H9 (cell line): ENCODE data around the gene SEMA3A. TPM values are rescaled to one million over a fixed set of nuclear protein-coding genes. Genes with fewer than 3 reads are reported as not detected.
A peak's percentile ranks its signal among the peaks of the same experiment; 100 is the strongest.

Experiments
- DNase-seq: peaks from one replicate; pipeline ENCODE4 v3.0.0-alpha.2; 2017
- H2AFZ ChIP-seq: one replicate; pipeline ENCODE4 v1.6.1; 2013; ENCODE audit warnings: mild to moderate bottlenecking, low read length, control low read depth, moderate library complexity
- H2AK5ac ChIP-seq: 2 replicates; pipeline ENCODE4 v1.6.1; 2013; ENCODE audit warnings: low read length, control low read depth, mixed read lengths; ENCODE audit not compliant: insufficient read length
- H2BK120ac ChIP-seq: one replicate; pipeline ENCODE4 v1.6.1; 2013; ENCODE audit warnings: low read depth, mild to moderate bottlenecking, low read length, control low read depth, inconsistent platforms; ENCODE audit not compliant: poor library complexity, severe bottlenecking
- H2BK12ac ChIP-seq: 2 replicates; pipeline ENCODE4 v1.6.1; 2013; ENCODE audit warnings: low read length, control low read depth, mixed read lengths, low read depth; ENCODE audit not compliant: insufficient read length
- H2BK15ac ChIP-seq: 2 replicates; pipeline ENCODE4 v1.6.1; 2013; ENCODE audit warnings: low read depth, low read length, control low read depth
- H2BK20ac ChIP-seq: one replicate; pipeline ENCODE4 v1.6.1; 2013; ENCODE audit warnings: low read depth, mild to moderate bottlenecking, low read length, control low read depth, inconsistent platforms; ENCODE audit not compliant: poor library complexity, severe bottlenecking
- H2BK5ac ChIP-seq: 2 replicates; pipeline ENCODE4 v1.6.1; 2013; ENCODE audit warnings: low read length, control low read depth, mixed read lengths; ENCODE audit not compliant: insufficient read length
- H3K14ac ChIP-seq: 2 replicates; pipeline ENCODE4 v1.6.1; 2013; ENCODE audit warnings: low read length, control low read depth; ENCODE audit not compliant: insufficient read depth
- H3K18ac ChIP-seq: 2 replicates; pipeline ENCODE4 v1.6.1; 2013; ENCODE audit warnings: low read depth, mild to moderate bottlenecking, mixed read lengths, low read length, control low read depth; ENCODE audit not compliant: insufficient read length
- H3K23ac ChIP-seq: 2 replicates; pipeline ENCODE4 v1.6.1; 2013; ENCODE audit warnings: low read length, control low read depth, mixed read lengths, low read depth; ENCODE audit not compliant: insufficient read length
- H3K23me2 ChIP-seq: 2 replicates; pipeline ENCODE4 v1.6.1; 2013; ENCODE audit warnings: low read depth, mild to moderate bottlenecking, mixed read lengths, low read length, control low read depth; ENCODE audit not compliant: insufficient read length, poor library complexity, severe bottlenecking
- H3K27ac ChIP-seq: 2 replicates; pipeline ENCODE4 v1.5.1; 2013; ENCODE audit warnings: low read length, control low read depth, mixed read lengths, low read depth; ENCODE audit not compliant: insufficient read length
- H3K27me3 ChIP-seq: 2 replicates; pipeline ENCODE4 v1.6.1; 2013; ENCODE audit warnings: low read length, control low read depth, inconsistent platforms; ENCODE audit not compliant: insufficient read depth
- H3K4ac ChIP-seq: 2 replicates; pipeline ENCODE4 v1.6.1; 2013; ENCODE audit warnings: low read depth, mild to moderate bottlenecking, control low read depth, inconsistent platforms, low read length, moderate library complexity
- H3K4me1 ChIP-seq: 2 replicates; pipeline ENCODE4 v1.6.1; 2013; ENCODE audit warnings: low read length, control low read depth, inconsistent platforms; ENCODE audit not compliant: insufficient read depth
- H3K4me2 ChIP-seq: 2 replicates; pipeline ENCODE4 v1.6.1; 2013; ENCODE audit warnings: low read length, control low read depth, mixed read lengths; ENCODE audit not compliant: insufficient read length, insufficient read depth
- H3K56ac ChIP-seq: 2 replicates; pipeline ENCODE4 v1.6.1; 2013; ENCODE audit warnings: low read depth, mild to moderate bottlenecking, mixed read lengths, low read length, control low read depth; ENCODE audit not compliant: insufficient read length
- H3K79me1 ChIP-seq: 2 replicates; pipeline ENCODE4 v1.6.1; 2013; ENCODE audit warnings: low read depth, mild to moderate bottlenecking, moderate library complexity, low read length, control low read depth, inconsistent platforms; ENCODE audit not compliant: insufficient read depth, poor library complexity, severe bottlenecking
- H3K79me2 ChIP-seq: 2 replicates; pipeline ENCODE4 v1.6.1; 2013; ENCODE audit warnings: low read length, control low read depth, inconsistent platforms; ENCODE audit not compliant: insufficient read depth
- H3K9ac ChIP-seq: 2 replicates; pipeline ENCODE4 v1.6.1; 2013; ENCODE audit warnings: low read length, control low read depth, mixed read lengths; ENCODE audit not compliant: insufficient read length; ENCODE audit errors: extremely low read depth
- H3K9me3 ChIP-seq: one replicate; pipeline ENCODE4 v1.6.1; 2013; ENCODE audit warnings: low read depth, low read length, inconsistent platforms; ENCODE audit not compliant: control insufficient read depth
- H3T11ph ChIP-seq: one replicate; pipeline ENCODE4 v1.6.1; 2013; ENCODE audit warnings: mild to moderate bottlenecking, low read length, control low read depth, inconsistent platforms
- H4K20me1 ChIP-seq: one replicate; pipeline ENCODE4 v1.6.1; 2013; ENCODE audit not compliant: control insufficient read depth, insufficient read length, insufficient read depth
- H4K5ac ChIP-seq: 2 replicates; pipeline ENCODE4 v1.6.1; 2013; ENCODE audit warnings: low read depth, mild to moderate bottlenecking, mixed read lengths, low read length, control low read depth; ENCODE audit not compliant: insufficient read length
- H4K8ac ChIP-seq: replicated peaks from 2 replicates; pipeline ENCODE4 v1.6.1; 2013; ENCODE audit warnings: low read length, control low read depth, mixed read lengths, low read depth; ENCODE audit not compliant: insufficient read length
- H4K91ac ChIP-seq: 2 replicates; pipeline ENCODE4 v1.6.1; 2013; ENCODE audit warnings: low read depth, mild to moderate bottlenecking, moderate library complexity, mixed read lengths, low read length, control low read depth; ENCODE audit not compliant: insufficient read length
- H3K27ac Mint-ChIP-seq, 3 experiments: 2 replicates in 2 of 3; 3 replicates in 1 of 3; pipeline ENCODE4 v1.8.0; 2020 to 2021; ENCODE audit warnings: mixed read lengths in 3 of 3, mild to moderate bottlenecking in 1 of 3, moderate library complexity in 1 of 3
- H3K27me3 Mint-ChIP-seq: 2 replicates; pipeline ENCODE4 v1.8.0; 2021; ENCODE audit warnings: low read depth, mild to moderate bottlenecking, moderate library complexity, mixed read lengths
- H3K36me3 Mint-ChIP-seq, 3 experiments: 2 replicates in 2 of 3; 3 replicates in 1 of 3; pipeline ENCODE4 v1.8.0; 2020 to 2021; ENCODE audit warnings: low read depth in 3 of 3, mixed read lengths in 3 of 3; ENCODE audit not compliant: insufficient read depth in 1 of 3
- H3K4me1 Mint-ChIP-seq, 2 experiments: 2 replicates each; pipeline ENCODE4 v1.8.0; 2020; ENCODE audit warnings: mixed read lengths in 2 of 2
- H3K4me3 Mint-ChIP-seq, 2 experiments: 2 replicates in 1 of 2; 3 replicates in 1 of 2; pipeline ENCODE4 v1.8.0; 2020 to 2021; ENCODE audit warnings: mild to moderate bottlenecking in 2 of 2, mixed read lengths in 2 of 2, moderate library complexity in 1 of 2
- H3K9me3 Mint-ChIP-seq, 2 experiments: 2 replicates in 1 of 2; 3 replicates in 1 of 2; pipeline ENCODE4 v1.8.0; 2020; ENCODE audit warnings: mild to moderate bottlenecking in 2 of 2, mixed read lengths in 2 of 2, moderate library complexity in 1 of 2
- CTCF ChIP-seq: fragments of 200-600 bp; sonication (generic); conservative IDR thresholded peaks from 3 replicates; pipeline ENCODE4 v1.8.0; 2021; ENCODE audit warnings: antibody characterized with exemption, mild to moderate bottlenecking
- WGBS: extraction: QIAGEN DNeasy Blood & Tissue Kit; methylation state at CpG from one replicate; pipeline ENCODE4 v1.1.7; 2013; ENCODE audit warnings: missing lambda C conversion rate, low lambda C conversion rate, mixed read lengths; ENCODE audit not compliant: insufficient read length; ENCODE audit errors: extremely low coverage; 5-methylcytosine and 5-hydroxymethylcytosine counted together
- total RNA-seq: library from RNA; stranded (reverse); gene quantifications from 2 replicates; pipeline ENCODE4 v1.2.1, GENCODE V29; 2021

SEMA3A gene
- total RNA-seq, 1 experiment from 2014 or later, result 60.0 TPM

DNA sequence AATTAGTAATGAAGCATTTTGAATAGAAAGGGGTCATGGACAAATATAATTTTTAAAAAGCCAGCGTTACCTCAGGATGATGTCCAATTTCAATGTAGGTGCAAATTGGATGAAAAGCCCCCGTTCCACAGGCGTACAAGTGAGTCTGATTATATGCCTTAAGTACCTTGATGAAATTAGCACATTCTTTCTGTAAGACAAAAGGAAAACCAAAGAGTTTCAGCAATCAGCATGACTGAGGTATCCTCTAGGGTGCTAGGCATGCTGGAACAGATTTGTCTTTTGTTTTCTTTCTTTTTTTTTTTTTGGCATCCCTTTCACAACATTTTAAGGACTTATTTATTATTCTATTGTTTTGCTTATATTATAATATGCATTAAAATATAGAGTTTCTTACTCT lies 84.2 kb downstream of the SEMA3A start:
- Histone ChIP-seq H2BK5ac (no peak overlapping the region), H2AK5ac (no peak overlapping the region), H4K5ac (no peak overlapping the region), H2AFZ (no peak overlapping the region), H3K9ac (no peak overlapping the region), H3T11ph (no peak overlapping the region), H2BK20ac (no peak overlapping the region), H3K9me3 (no peaks in the 10 kb centered on the region), H3K18ac (no peak overlapping the region), H3K23me2 (no peaks in the 10 kb centered on the region), H3K23ac (no peak overlapping the region), H2BK15ac (no peak overlapping the region), H3K14ac (no peak overlapping the region), H2BK120ac (no peak overlapping the region), H3K56ac (no peak overlapping the region), H3K27ac (no peak overlapping the region), H3K4me2 (peak overlapping the region; percentile 20), H4K91ac (no peak overlapping the region), H3K4ac (no peak overlapping the region), H3K79me1 (no peaks in the 10 kb centered on the region), H4K20me1 (no peaks in the 10 kb centered on the region), H2BK12ac (no peak overlapping the region), H3K4me1 (peaks cover 10% of the 10 kb centered on the region; the same call in 1 of the 2 replicates), H3K27me3 (no peaks in the 10 kb centered on the region), H3K79me2 (no peaks in the 10 kb centered on the region), H4K8ac (no peak overlapping the region)
- no peak for TF ChIP-seq CTCF
- Mint-ChIP-seq H3K27me3 (no peaks in the 10 kb centered on the region), H3K4me1 (peaks cover 85 to 87% of the 10 kb centered on the region in 2 experiments), H3K9me3 (no peaks in the 10 kb centered on the region), H3K4me3 (peak overlapping the region; percentile 38 to 41; a peak in 3 of 5 replicates), H3K36me3 (peaks cover 4 to 11% (median 7%) of the 10 kb centered on the region in 3 experiments; a peak in 4 of 7 replicates), H3K27ac (peak overlapping the region; percentile 81 to 87 (median 84); a peak in 6 of 7 replicates)
- no CpG with 5 or more reads among the region's 3 CpGs for WGBS
- DNase-seq, result no peak
